Prostate gland (tissue), 2 donors: ENCODE measurements around the gene B3GNT2.

Experiments used
- CTCF ChIP-seq, 4 experiments: fragments of 200-600 bp in 2 of 4; fragments of 450-650 bp in 2 of 4; sonication (generic) in 2 of 4; IDR thresholded peaks; 1 replicate in 3 of 4; 2 replicates in 1 of 4; pipeline ENCODE4 v1.5.1; 2016 to 2019; ENCODE audit warnings: antibody characterized with exemption in 4 of 4, mild to moderate bottlenecking in 2 of 4, moderate library complexity in 2 of 4
- POLR2A ChIP-seq: fragments of 450-650 bp; IDR thresholded peaks from one replicate; pipeline ENCODE4 v1.6.1; 2016; ENCODE audit warnings: antibody characterized with exemption, mild to moderate bottlenecking
- POLR2AphosphoS5 ChIP-seq: sonication (generic); formaldehyde crosslinking; IDR thresholded peaks from one replicate; pipeline ENCODE4 v1.6.1; 2017; ENCODE audit warnings: antibody characterized with exemption

GRCh38 chr2:62254424-62255266 lies 58.7 kb downstream of the B3GNT2 start:
- TF ChIP-seq POLR2A (no peak), CTCF (IDR thresholded peaks at IDR 0.05) (no peak), POLR2AphosphoS5 (no peak)
